Measurements from ENCODE around the gene GRIK3.
"Not testable (repeated sequence)": the region's sequence is repeated elsewhere in the genome, so short reads cannot be mapped to it uniquely, and the experiment has no call there.

GRIK3 gene
- total RNA-seq, result 0 to 0.18 (median 0.09) reads per million in 4 experiments

DNA sequence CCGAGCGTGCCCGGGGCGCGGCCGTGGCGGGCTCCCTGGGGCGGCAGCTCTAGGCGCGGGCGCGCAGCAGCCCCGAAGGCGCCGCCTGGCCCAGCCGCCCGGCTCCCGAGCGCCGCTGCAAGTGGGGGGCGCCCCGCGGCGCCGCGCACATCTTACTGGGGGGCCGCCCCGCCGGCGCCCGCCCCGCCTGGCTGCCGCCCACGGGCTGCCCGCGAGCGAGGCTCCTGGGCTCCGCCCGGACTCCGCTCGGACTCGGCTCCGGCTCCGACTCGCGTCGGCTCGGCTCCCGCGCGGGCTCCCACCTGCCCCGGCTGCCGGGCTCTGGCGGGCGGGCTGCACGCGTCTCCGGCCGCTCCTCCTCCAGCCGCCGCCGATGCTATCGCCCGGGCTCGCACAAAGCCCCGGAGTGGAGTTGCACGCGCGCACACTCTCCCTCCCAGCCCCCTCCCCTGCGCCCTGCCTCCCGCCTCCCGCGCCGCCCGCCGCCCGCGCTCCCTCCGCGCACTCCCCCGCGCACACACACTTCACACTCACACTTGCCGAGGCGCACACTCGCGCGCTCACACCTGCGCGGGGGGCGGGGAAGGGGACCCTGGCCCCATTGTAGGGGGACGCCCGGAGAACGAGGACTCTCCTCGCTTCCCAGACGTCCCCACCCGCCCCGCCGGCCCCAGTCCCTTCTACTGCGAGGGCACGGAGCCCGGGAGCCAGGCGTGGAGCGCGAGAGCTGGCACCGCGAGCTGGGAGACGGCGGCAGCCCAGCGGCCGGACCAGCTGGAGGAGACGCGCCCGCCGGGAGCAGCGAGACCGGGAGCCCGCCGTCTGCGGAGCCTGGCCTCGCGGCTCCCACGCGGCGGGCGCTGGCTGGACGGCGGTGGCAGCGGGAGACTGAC lies at the start of gene GRIK3:
TSS of gene GRIK3 (minus strand) at position 395 of the 893 bp plus-strand sequence. CDS start 407 bp downstream, outside the sequence.
- DNase-seq, result no peak

DNA sequence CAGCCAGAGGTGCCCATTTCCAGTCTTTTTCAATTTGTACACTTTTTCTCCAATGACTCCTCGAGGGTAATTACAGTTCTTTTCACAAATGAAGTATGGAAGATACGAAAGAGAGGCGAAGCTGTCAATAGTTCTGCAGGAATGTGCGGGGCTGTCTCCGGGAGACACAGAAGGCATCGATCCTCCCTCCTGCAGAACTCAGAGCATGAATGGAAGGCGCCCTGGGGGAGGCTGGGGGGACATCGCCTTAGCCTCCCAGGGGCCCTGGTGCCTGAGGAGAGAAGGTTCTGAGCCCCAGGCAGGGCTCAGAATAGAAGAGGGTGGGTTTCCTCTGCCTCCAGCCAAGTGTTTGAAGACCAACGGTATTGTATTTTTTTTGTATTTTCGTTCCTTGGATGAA lies 49.7 kb upstream of the GRIK3 start:
- no peak for DNase-seq

DNA sequence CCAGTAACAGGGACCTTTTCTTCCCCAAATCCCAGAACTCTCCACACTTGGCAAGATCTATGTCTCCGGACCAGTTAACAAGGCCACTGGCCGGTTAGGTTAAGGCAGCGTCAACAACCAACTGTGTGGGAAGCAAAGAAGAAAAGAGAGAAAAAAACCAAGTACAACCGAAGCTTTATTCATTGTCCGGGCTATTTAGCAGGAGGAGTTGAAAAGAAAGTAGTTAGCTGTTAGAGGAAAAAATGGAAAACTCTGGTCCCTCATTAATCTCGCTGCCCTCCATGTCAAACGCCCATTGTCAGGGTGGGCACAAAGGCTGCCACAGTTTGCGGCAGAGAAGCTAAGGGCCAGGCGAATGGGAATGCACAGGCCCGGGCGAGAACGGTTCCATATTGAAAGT lies 49.3 kb upstream of the GRIK3 start:
- DNase-seq, result no peak

DNA sequence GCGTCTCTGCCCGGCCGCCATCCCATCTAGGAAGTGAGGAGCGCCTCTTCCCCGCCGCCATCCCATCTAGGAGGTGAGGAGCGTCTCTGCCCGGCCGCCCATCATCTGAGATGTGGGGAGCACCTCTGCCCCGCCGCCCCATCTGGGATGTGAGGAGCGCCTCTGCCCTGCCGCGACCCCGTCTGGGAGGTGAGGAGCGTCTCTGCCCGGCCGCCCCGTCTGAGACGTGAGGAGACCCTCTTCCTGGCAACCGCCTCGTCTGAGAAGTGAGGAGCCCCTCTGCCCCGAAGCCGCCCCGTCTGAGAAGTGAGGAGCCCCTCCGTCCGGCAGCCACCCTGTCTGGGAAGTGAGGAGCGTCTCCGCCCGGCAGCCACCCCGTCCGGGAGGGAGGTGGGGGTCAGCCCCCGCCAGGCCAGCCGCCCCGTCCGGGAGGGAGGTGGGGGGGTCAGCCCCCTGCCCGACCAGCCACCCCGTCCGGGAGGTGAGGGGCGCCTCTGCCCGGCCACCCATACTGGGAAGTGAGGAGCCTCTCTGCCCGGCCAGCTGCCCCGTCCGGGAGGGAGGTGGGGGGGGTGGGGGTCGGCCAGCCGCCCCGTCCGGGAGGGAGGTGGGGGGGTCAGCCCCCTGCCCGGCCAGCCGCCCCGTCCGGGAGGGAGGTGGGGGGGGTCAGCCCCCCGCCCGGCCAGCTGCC lies 46.1 kb upstream of the GRIK3 start:
- not testable (repeated sequence) for DNase-seq

DNA sequence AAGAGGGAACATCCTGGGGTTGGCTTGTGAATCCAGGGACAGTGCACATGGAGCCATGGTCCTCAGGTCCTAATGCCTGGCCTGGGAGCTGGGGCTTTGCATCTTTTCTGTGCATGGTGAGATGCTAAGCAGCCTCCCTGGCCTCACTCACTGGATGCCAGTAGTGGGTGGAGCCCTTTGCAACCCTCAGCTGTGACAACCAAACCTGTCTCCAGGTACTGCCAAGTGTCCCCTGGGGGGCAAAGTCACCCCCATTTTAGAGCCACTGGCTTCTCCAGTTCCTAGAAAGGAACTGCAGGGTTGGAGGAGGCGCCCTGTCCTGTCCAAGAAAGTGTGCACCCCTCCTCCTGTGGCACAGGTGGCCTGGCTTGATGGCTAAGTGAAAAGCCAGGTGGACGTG lies 44.6 kb upstream of the GRIK3 start:
- DNase-seq, result no peak

DNA sequence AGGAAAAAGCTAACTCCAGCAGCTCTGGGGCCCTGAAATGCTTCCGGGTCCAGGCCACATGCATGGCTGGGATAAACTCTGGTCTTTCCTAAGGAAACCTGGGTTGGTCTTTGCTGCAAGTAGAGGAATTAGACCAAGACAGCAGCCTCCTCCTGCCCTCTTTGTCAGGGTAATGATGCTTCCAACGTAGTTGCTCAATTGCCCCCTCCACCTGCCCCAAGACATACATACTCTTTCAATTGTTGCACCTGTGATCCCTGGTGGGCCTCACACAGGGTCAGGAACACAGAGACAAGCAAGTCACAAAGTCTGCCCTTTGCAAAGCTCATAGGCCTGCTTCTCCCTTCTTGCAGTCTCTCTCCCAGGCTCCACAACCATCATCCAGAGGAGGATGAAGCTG lies 41.9 kb upstream of the GRIK3 start:
- no peak for DNase-seq

DNA sequence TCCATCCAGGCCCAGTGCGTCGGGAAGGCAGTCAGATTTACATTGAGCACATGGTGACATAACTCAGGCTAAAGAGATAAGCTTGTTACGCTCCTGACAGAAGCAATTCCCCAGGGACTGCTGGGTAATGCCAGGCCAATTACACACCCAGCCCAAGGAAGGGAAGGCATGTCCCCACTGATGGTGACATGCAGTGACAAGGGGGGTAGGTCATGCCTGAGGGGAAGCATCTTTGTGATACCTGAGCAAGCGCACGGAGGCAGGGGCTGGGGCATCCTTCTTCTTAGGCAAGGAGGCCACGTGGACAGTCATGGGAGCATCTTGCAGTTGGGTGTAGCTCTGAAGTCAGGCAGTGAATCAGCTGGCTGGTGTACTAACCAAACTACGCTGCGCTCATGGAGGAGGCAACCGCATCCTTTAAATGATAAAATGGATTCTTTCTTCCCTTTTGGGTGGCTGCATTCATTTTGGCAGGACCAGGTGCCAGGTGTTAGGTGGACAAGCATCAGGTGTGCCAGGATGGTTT lies 39.6 kb upstream of the GRIK3 start:
- no peak for DNase-seq

DNA sequence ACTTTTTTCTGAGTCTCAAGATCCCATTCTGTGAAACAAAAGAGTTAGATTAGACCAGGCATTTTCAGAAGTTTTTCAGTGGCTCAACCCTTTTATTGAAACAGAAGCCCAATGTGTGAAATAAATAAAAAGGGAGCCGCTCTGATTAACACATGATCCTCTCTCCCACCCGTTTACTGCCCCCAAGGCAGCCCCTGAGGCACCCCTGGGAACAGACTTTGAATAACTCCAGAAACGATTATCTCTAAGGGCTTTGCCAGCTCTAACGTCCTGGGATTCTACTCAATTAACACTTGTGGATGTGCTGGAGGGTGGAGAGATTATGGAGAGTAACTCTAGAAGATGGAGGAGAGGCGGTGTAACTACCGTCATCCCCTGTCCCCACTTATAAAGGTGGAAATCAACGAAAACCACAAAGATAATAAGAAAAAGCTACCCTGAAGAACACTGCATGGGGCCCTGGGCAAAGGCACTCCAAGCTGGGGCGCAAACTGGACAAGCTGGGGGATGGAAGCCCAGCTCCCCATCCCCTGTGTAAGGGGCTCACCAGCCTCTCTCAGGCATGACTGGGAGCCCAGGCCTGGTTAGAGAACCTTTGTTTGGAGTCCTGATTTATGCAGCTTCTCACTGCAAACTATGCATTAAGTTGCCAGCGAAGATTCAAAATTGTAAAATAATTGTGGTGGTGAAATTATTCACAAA lies 39.0 kb upstream of the GRIK3 start:
- no peak for DNase-seq

DNA sequence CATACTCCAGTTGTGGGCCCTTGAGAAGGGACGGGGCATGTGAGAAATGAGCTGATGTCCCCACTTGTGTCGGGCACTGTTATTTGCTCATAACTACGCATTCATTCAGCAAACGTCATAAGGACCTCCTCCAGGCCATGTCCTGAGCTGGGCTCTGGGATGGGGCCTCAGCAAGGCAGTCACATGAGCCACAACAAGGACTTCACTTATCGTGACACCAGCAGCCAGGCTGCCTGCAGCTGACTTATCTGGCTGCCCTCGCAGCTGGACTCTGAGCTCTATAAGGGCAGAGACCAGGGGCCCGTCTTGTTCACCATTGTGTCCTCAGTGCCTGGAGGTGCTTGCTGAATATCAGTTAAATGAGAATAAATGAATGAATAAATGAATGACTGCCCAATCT lies 37.5 kb upstream of the GRIK3 start:
- DNase-seq, result no peak

DNA sequence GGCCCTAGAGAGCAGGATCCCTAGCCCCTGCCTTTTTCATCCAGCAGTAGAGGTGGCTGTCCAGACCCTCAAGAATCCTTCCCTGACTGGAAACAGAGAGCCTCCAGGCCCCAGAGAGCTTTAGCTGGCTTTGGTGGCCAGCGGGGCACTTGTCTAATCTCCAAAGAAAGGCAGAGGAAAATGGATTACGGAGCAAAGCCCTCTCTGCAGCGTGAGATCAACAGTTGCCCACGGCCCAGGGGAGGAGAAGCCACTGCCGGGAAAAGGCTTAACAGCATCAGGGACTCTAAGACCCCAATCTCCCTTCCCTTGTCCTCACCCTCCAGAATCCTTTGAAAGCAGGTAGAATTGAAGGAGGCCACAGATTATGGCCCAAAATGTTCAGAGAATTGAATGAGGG lies 35.8 kb upstream of the GRIK3 start:
- no peak for DNase-seq

DNA sequence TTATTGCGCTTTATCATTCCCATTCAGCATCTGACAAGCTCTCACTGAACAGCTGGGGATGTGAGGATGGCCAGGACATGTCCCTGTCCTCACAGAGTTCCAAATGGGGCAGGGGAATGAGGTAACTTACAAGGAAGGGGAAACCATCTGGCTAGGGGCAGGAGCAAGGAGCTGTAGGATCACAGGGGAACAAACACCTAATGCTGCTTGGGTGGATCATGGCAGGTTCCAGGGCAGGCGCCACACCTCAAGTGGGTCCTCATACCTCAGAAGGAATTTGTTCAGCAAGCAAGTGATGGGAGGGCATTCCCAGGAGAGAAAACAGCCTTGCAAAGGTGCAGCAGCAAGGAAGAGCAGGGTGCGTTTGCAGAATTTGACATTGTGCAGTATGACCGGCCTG lies 35.1 kb upstream of the GRIK3 start:
- DNase-seq, result no peak

DNA sequence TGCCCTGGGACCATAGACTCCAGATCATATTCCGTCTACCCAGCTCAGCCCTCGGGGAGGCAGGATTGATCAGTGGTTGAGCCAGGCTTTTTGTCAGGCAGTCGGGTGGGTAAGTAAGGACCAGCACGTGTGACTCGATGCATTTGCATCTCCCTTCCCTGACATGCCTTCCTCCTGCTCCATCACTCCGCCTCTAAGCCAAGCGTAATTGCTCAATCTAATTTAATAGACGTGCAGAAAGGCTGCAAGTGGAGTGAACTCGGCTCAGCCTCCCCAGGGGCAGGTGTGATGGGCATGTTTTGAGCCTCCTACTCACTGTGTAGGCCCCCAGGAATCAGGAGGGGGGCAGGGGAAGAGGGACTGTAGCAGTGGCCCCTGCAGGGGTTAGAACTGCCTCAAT lies 34.6 kb upstream of the GRIK3 start:
- DNase-seq, result no peak

DNA sequence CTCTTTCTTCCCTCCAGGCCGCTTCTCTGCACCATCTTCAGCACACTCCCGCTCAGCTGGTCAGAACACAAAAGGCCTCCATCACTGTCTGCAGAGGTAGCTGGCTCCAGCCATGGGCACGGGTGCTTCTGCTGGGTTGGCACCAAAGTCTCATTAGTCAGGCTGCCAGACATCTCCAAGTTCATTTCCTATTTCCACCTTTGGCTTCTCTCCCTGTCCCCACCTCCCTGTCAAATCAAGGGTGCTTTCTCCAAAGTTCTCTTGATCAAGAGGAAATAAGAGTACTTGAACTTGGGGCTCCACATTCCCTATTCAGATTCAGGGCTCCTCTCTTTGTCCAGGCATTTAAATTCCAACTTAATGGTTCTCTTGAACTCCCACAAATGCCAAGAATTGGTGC lies 33.9 kb upstream of the GRIK3 start:
- no peak for DNase-seq

DNA sequence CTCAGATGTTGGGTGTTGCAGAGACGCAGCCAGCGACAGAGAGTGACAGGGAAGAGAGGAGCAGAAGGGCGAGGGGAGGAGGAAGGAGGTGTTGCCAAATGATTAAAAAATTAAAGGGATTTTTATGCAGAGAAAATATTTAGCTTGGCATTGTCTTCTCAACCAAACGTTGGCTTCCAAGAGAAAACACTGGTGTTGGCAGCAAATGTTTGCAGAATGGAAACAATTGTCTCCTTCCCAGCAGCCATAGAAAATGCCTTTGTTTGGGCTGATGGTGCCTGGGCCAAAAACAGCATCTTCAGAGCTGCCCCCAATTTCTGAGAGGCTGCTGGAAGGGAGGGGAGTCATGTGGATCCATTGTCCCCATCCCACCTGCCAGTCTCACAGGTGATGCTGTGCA lies 29.7 kb upstream of the GRIK3 start:
- no peak for DNase-seq

DNA sequence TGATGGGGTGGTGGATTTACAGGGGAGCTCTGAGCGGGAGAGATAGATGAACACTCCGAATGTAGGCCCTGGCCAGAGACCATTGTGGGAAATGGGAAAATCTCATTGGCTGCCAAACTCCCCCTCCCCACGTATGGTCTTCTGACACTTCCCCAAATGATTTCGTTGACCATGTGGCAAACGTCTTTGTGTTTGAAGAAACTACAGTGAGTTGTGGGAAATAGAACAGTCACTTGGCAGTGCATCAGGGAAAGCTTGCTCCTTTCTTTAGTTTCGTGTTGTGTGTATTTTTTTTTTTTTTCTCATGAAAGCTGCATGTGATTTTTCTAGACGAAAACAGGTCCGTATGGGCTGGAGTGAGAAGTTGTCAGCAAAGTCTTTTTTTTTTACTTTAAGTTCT lies 25.0 kb upstream of the GRIK3 start:
- DNase-seq, result no peak

DNA sequence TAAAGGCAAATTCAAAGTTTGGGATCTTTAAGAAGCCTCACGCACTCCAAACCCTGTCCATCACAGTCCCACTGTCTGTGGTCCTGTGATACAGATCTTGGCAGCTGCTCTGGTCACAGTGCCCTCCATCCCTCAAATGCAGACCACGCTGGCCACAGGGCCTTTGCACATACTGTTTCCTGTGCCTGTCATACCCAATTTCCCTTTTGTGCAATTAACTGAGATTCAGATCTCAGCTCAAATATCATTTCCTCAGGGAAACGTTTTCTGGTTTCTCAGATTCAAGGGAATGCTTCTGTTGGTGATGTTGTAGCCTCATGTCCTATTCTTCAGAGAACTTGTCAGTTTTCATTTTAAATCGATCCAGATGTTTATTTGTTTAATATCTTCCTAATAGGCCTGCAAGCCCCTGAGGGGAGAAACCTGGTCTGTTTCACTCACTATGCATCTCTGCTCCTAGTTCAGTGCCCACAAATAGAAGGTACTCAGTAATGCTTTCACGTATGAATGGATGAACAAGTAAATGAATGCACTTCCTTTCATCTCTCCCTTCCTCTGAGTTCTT lies 24.2 kb upstream of the GRIK3 start:
- DNase-seq, result no peak

DNA sequence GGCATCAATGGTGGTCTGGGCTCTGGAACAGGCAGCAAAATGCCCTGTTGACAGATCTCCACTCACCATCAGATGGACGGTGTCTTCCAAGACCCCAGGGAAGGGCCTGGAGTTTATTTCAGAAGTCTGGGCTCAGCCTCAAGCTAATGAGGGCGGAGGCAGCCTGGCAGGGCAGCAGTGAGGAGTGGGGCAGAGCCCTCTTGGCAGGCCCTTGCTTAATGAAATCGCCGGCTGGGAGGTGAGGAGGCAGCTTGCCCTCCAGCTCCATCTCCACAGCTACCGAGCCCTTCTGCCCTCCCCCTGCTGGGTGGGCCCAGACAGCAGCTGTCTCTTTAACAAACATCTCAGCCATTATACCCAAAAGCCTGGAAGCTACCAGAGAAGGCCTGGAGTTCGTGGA lies 22.0 kb upstream of the GRIK3 start:
- no peak for DNase-seq

DNA sequence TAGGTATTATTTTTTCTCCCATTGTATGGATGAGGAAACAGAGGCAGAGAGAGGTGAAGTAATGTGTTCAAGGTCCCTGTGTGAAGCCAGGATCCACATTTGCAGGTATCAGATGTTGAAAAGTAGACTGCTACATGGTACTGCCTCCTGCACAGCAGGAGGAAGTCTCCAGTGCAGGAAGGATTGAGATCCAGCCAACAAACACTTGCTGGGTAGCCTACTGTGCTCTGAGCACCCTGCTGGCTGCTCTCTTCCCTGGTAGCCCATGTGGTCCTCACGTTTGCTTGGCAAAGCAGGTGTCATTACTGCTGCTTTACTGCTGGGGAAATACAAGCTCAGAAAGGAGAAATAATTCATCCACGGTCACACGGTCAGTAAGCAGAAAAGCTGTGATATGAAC lies 21.3 kb upstream of the GRIK3 start:
- DNase-seq, result no peak

DNA sequence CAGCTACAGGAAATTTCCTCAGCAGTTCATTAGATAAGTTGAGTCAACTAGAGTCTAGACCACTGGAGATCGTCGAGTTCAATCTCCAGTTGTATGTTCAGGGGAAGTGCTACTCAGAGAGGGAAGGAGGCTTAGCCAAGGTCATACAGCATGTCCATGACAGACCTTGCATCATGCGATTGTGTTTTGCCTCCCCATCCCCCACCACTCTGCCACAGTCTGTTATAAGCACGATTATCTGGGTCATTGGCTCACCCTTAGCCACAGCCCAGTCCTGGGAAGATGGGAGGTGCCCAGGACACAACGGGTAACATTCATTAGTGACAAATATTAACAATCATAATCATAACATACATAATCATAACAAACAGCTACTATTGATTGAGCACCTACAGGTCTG lies 18.9 kb upstream of the GRIK3 start:
- DNase-seq, result no peak

DNA sequence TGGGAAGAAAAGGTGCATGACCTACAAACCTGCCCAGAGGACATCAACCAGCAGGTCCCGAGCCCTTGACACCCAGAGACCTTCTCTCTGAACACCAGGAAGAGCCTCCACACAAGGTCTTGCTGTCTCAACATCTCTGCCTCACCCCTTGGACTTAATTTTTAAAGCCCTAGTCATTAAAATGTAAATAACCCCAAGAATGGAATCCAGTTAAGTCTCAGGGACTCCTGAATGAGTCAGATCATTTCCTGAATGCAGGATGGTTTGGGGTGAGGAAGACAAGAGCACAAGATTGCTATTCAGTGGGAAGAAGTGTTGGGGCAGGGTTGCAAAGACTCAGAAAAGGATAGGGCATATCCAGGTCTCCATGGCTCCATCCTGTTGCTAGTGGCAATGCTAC lies 17.8 kb upstream of the GRIK3 start:
- no peak for DNase-seq

DNA sequence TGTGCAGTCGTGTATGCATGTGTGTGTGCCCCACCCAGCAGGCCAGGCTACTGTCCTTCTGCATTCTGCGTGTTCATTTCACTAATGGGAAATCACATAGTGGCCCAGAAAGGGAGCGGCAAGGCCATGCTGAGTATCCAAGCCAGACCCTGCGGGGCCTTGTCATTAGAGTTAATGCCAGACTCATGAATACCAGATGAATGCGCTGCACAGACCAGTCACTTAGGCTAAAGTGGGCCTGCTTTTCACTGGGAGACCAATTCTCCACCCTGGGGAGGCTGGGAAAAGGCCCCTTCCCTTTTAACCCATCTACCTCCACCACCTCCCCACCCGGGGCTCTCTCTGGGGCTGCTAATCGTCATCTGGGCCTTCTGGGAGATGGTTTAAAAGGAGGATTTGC lies 17.0 kb upstream of the GRIK3 start:
- DNase-seq, result no peak

DNA sequence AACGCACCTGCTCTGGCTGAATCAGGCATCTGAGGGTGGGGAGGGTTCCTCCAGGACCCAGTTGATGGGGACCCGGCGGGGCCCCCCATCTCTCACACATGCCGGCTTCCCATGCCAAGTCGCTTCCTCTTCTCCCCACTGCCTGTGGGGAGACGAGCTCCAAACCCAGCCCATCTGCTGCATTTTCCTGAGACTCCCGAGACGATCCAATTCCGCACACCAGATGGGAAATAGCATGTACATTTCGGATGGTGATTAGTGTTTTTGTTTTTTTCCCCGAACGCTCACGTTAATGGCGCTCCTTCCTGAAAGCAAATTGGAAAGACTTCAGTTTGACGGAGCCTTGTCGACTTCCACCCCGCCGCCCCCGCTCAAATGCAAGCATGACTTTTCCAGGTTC lies 13.2 kb upstream of the GRIK3 start:
- no peak for DNase-seq

DNA sequence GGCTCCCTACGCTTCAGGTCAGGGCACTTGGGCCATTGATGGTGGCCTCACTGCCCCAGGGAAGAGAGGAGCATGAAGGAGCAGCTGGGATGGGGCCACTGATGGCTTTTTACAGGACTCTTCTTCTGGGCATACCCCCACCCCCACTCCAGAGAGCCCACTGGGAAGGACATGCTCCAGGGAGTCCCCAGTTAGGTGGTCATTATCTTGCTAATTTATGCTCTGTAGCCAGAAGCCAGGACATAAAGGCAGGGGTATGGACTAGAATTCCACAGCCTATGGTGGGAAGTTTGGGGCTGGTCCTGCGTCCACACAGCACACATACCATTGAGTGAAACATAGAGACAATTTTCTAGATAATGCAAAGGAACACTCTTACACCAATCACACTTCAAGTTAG lies 8.8 kb upstream of the GRIK3 start:
- no peak for DNase-seq
